Osteoblast (primary cell): ENCODE results near the gene KRTAP13-3. TPM values are rescaled to one million over a fixed set of nuclear protein-coding genes. Genes with fewer than 3 reads are reported as not detected.

ENCODE experiments used
- DNase-seq: peaks from one replicate; pipeline ENCODE4 v3.0.0; 2011; ENCODE audit warnings: low spot score, mixed read lengths; ENCODE audit not compliant: insufficient read length; ENCODE audit errors: missing footprints
- H2AFZ ChIP-seq: 2 replicates; pipeline ENCODE4 v1.6.0; 2011; ENCODE audit warnings: mild to moderate bottlenecking, low read length
- H3K27ac ChIP-seq: 2 replicates; pipeline ENCODE4 v1.5.1; 2011; ENCODE audit warnings: mild to moderate bottlenecking, low read depth, low read length, moderate library complexity
- H3K27me3 ChIP-seq: 2 replicates; pipeline ENCODE4 v1.6.0; 2012; ENCODE audit warnings: mild to moderate bottlenecking, control low read depth, inconsistent platforms, low read length, moderate library complexity; ENCODE audit not compliant: insufficient read depth
- H3K36me3 ChIP-seq: 2 replicates; pipeline ENCODE4 v1.5.1; 2011; ENCODE audit warnings: mild to moderate bottlenecking, low read length, control low read depth, moderate library complexity; ENCODE audit not compliant: insufficient read depth
- H3K4me1 ChIP-seq: 2 replicates; pipeline ENCODE4 v1.5.1; 2011; ENCODE audit warnings: mild to moderate bottlenecking, low read length, control low read depth, moderate library complexity; ENCODE audit not compliant: insufficient read depth
- H3K4me2 ChIP-seq: 2 replicates; pipeline ENCODE4 v1.6.0; 2011; ENCODE audit warnings: mild to moderate bottlenecking, low read length; ENCODE audit not compliant: insufficient read depth
- H3K4me3 ChIP-seq: fragments of 200-600 bp; sonication (generic); 3 replicates; pipeline ENCODE4 v1.5.1; 2012; ENCODE audit warnings: mild to moderate bottlenecking, low read length, inconsistent platforms; ENCODE audit not compliant: insufficient read depth
- H3K79me2 ChIP-seq: 2 replicates; pipeline ENCODE4 v1.6.0; 2012; ENCODE audit warnings: mild to moderate bottlenecking, low read length, control low read depth, inconsistent platforms; ENCODE audit not compliant: insufficient read depth
- H3K9me3 ChIP-seq: 2 replicates; pipeline ENCODE4 v1.5.1; 2011; ENCODE audit warnings: low read depth, low read length, control low read depth
- H4K20me1 ChIP-seq: 2 replicates; pipeline ENCODE4 v1.6.0; 2012; ENCODE audit warnings: mild to moderate bottlenecking, low read length, control low read depth; ENCODE audit not compliant: insufficient read depth
- total RNA-seq: library from RNA; depleted of rRNA; stranded (reverse); fragments of >200 nt; gene quantifications from 2 replicates; pipeline ENCODE4 v1.2.3, GENCODE V29; 2012
- TF ChIP-seq, protein P1 (sequence below): IDR thresholded peaks from 2 replicates; pipeline ENCODE4 v1.5.1; 2011; ENCODE audit warnings: mild to moderate bottlenecking, low read depth, low read length, moderate library complexity; ENCODE audit errors: extremely low read depth

KRTAP13-3 gene
- total RNA-seq, 1 donor, result not detected

DNA sequence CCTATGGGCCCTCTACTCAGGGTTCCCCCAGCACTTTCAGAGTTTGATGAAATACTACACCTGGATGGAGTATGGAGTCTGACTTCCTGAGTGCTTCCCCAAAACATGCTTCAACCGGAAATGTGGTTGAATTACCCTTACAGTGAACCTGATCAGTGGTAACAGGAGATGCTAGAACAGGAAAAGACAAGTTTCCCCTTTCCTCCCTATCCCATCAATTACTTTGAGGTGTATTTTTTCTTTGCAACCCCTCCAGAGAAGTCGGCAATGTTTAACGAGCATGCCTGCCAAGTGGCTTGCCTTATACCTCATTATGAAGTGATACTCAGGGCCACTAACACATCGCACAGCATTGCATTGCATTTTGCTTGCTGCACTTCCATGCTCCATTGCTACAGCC is 21.3 kb upstream of the KRTAP13-3 start:
- H3K27ac ChIP-seq, result no peak overlapping the region
- no peak for DNase-seq
- no peak overlapping the region for H2AFZ ChIP-seq
- H4K20me1 ChIP-seq, result no peaks in the 10 kb centered on the region
- H3K4me2 ChIP-seq, result no peak overlapping the region
- no peaks in the 10 kb centered on the region for H3K9me3 ChIP-seq
- H3K4me3 ChIP-seq, result no peak overlapping the region
- no peaks in the 10 kb centered on the region for H3K79me2 ChIP-seq
- no peaks in the 10 kb centered on the region for H3K36me3 ChIP-seq
- TF ChIP-seq, protein P1, sequence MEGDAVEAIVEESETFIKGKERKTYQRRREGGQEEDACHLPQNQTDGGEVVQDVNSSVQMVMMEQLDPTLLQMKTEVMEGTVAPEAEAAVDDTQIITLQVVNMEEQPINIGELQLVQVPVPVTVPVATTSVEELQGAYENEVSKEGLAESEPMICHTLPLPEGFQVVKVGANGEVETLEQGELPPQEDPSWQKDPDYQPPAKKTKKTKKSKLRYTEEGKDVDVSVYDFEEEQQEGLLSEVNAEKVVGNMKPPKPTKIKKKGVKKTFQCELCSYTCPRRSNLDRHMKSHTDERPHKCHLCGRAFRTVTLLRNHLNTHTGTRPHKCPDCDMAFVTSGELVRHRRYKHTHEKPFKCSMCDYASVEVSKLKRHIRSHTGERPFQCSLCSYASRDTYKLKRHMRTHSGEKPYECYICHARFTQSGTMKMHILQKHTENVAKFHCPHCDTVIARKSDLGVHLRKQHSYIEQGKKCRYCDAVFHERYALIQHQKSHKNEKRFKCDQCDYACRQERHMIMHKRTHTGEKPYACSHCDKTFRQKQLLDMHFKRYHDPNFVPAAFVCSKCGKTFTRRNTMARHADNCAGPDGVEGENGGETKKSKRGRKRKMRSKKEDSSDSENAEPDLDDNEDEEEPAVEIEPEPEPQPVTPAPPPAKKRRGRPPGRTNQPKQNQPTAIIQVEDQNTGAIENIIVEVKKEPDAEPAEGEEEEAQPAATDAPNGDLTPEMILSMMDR, result no peak
- no peaks in the 10 kb centered on the region for H3K4me1 ChIP-seq
- H3K27me3 ChIP-seq, result no peaks in the 10 kb centered on the region

DNA sequence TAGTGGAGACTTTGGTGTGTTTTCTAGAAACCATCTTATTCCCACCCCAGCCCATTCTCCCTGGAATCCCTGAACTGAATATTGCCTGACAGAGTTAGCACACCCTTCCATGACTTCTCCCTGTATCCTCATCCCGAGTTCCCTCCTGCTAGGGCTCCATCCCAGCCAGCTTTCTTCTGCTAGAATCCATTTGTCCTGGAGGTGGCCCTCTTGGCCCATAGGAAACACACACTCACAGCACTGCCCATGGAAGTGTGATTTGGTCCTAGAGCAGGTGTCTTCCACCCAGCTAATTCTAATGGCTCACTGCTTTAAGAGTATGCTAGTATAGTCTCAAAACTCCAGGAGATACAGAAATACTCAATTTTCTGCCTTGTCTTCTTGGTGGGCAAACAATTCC is 18.5 kb upstream of the KRTAP13-3 start:
- Histone ChIP-seq H3K27ac (no peak overlapping the region), H2AFZ (no peak overlapping the region), H3K36me3 (no peaks in the 10 kb centered on the region), H3K9me3 (no peaks in the 10 kb centered on the region), H3K4me3 (no peak overlapping the region), H3K27me3 (no peaks in the 10 kb centered on the region), H3K4me2 (no peak overlapping the region), H4K20me1 (no peaks in the 10 kb centered on the region), H3K4me1 (no peaks in the 10 kb centered on the region), H3K79me2 (no peaks in the 10 kb centered on the region)
- TF ChIP-seq, protein P1, result no peak
- DNase-seq, result peak; percentile 13

DNA sequence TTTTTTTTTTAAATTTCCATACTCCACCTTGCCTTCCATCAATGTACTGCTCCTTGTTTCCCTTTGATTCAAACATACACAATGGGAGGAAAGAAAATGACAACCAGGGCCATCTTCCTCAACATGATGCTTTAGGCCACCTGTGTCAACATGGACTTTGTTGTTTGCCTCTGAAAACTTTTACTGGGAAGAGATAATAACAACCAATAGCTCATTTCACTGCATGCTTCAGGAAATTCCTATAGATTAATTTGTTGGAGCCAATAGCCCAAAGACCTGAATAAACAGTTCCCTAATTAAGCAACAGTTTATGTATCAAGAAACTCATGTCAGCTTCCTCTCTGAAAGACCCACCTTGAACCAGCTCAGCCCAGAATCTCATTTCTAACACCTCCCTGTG is 17.5 kb upstream of the KRTAP13-3 start:
- no peaks in the 10 kb centered on the region for H3K27me3 ChIP-seq
- no peak overlapping the region for H3K4me3 ChIP-seq
- H3K36me3 ChIP-seq, result no peaks in the 10 kb centered on the region
- TF ChIP-seq, protein P1, result no peak
- H3K4me2 ChIP-seq, result no peak overlapping the region
- H3K79me2 ChIP-seq, result no peaks in the 10 kb centered on the region
- no peaks in the 10 kb centered on the region for H4K20me1 ChIP-seq
- DNase-seq, result no peak
- no peak overlapping the region for H2AFZ ChIP-seq
- no peaks in the 10 kb centered on the region for H3K9me3 ChIP-seq
- H3K4me1 ChIP-seq, result no peaks in the 10 kb centered on the region
- no peak overlapping the region for H3K27ac ChIP-seq

DNA sequence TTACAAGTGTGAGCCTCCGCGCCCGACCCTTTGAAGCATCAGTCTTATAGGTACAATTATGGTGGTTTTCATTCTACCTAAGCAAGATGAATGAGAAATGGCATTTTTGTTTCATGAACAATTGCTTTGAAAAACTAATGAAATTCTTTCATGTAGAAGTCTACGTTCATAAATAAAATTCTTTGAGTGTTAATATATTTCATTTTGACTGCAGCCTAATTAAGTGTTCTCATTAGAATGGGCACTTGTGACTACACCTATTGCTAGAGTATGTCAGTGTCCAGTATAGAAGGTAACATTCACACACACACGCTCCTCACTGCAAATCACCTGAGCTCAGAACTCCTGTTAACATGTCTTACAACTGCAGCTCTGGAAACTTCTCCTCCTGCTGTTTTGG is 14.2 kb upstream of the KRTAP13-3 start, which contains the start of gene KRTAP15-1:
Gene KRTAP15-1, plus strand, starts transcription at position 301 of the 400 bp plus-strand sequence. Its CDS starts 53 bp downstream, at position 354.
- Histone ChIP-seq H4K20me1 (no peaks in the 10 kb centered on the region), H3K4me1 (no peaks in the 10 kb centered on the region), H3K9me3 (no peaks in the 10 kb centered on the region), H3K79me2 (no peaks in the 10 kb centered on the region), H3K36me3 (no peaks in the 10 kb centered on the region), H3K4me3 (no peak within 1 kb of the TSS), H3K27ac (no peak within 1 kb of the TSS), H2AFZ (no peak within 1 kb of the TSS), H3K4me2 (no peak within 1 kb of the TSS), H3K27me3 (no peaks in the 10 kb centered on the region)
- TF ChIP-seq, protein P1, result no peak
- DNase-seq, result no peak
